GM12878 (cell line): Measurements from ENCODE around the gene SYNDIG1.

ENCODE experiments used
- CTCF ChIP-seq, 3 experiments: IDR thresholded peaks in 2 of 3; conservative IDR thresholded peaks in 1 of 3; 2 replicates each; pipeline ENCODE4 v1.5.1; 2011; ENCODE audit warnings: low read depth in 3 of 3, low read length in 3 of 3, mild to moderate bottlenecking in 3 of 3, control low read depth in 2 of 3, moderate library complexity in 2 of 3, inconsistent platforms in 1 of 3, mixed read lengths in 1 of 3; ENCODE audit not compliant: control insufficient read depth in 2 of 3, insufficient read depth in 1 of 3; ENCODE audit errors: extremely low read depth in 1 of 3
- EZH2 ChIP-seq: IDR thresholded peaks from 2 replicates; pipeline ENCODE4 v1.6.1; 2012; ENCODE audit warnings: low read depth, mild to moderate bottlenecking, control low read depth, inconsistent platforms, low read length, borderline replicate concordance; ENCODE audit not compliant: control insufficient read depth
- MYB ChIP-seq: fragments of 150-350 bp; IDR thresholded peaks from 2 replicates; pipeline ENCODE4 v1.6.1; 2014; ENCODE audit warnings: mild to moderate bottlenecking, low read depth, low read length, borderline replicate concordance
- MYC ChIP-seq: IDR thresholded peaks from 2 replicates; pipeline ENCODE4 v1.6.1; 2011; ENCODE audit warnings: mild to moderate bottlenecking, low read length, moderate library complexity, inconsistent platforms; ENCODE audit not compliant: insufficient read depth, insufficient replicate concordance, insufficient read length, severe bottlenecking
- POLR2AphosphoS5 ChIP-seq: IDR thresholded peaks from 2 replicates; pipeline ENCODE4 v1.6.1; 2011; ENCODE audit warnings: mild to moderate bottlenecking, low read length, inconsistent platforms
- SMC3 ChIP-seq: IDR thresholded peaks from 2 replicates; pipeline ENCODE4 v1.6.1; 2011; ENCODE audit warnings: low read length, improper control_type of control experiment, borderline replicate concordance

DNA sequence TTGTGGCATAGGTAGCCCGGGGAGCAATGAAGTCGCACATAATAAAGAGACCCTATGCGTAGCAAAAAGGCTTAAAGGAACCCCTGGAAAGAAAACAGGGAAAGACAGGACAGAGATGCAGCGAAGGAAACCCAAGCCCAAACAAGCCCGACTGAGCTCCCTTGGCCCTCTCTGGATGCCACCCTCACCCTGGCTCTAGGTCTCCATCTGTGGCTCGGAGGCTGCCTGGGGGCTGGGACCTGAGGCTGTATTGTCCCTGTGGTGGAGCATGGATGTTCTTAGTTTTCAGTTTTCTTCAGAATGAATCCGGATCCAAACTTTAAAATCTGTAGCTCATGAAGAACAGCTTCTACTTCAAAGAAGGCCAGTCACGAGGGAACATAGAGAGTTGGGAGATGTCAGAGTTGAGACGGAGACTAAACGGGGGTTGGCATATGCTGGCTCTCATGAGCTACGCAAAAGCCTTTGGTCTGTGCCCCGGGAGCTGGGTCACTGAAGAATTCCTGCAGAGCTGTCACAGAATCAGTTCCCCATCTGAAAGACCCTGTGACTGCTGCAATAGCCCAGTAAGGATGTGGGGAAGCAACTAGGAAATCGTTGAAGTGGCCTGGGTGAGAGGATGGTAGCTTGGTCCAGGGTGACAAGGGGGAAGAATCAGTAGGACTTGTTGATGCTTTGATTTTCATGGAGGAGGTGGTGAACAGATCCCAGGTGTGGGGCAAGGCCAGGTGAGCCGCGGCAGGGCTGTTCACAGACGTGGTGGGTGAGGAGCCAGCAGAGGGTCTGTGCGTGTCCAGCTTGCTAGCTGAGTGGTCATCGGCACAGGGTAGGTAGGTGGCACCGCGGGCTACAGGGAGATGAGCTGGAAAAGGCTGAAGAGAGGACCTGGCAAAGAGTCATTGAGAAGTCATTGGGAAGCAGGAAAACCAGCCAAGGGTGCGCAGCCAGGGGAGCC is 35.2 kb downstream of the SYNDIG1 start:
- no peak for TF ChIP-seq CTCF (IDR thresholded peaks at IDR 0.05 in 2 of 3, conservative IDR thresholded peaks at IDR 0.05 in 1 of 3; ENCODE audit: control insufficient read depth in 2 of 3, extremely low read depth in 1 of 3, insufficient read depth in 1 of 3, low read depth in 3 of 3, low read length in 3 of 3)
- no peak for TF ChIP-seq SMC3
- TF ChIP-seq EZH2, result no peak
- TF ChIP-seq POLR2AphosphoS5, result no peak
- TF ChIP-seq MYB, result no peak
- no peak for TF ChIP-seq MYC
